ENCODE results near the gene ATP5ME.
A peak's percentile ranks its signal among the peaks of the same experiment; 100 is the strongest.

The ATP5ME gene

DNA sequence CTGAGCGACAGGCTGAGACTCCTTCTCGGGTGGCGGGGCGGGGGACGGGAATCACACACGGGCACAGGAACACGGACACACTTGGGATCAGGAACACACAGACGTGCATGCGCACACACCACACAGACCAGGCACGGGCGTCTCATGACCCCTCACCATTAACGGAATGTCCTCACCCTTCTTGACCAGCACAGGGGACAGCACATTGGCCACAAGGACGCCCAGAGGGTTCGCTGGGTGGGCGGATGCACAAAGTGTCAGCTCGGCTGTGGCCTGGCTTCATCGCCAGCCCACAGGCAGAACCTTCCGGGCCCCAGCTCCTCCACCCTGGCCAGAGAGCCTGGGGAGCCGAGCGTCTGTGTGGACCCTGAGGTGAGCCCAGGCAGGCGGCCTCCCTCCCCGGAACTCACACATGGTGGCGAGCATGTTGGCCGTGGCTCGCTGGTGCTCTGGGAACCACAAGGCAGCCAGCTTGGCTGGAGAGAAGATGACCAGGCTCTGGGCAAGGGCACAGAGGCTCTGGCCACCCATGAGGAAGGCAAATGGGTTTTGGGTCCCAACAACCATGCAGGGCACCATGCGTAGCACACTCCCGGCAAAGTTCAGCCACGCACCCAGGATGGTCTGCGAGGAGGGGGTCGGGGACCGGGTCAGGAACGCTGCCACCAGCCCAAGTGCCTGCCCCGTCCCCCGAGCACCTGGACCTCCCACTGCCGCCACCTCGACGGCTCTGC lies 11.8 kb upstream of the ATP5ME start:
- Histone ChIP-seq H3K27ac (no peak overlapping the region), H3K4me3 (no peak overlapping the region)
- TF ChIP-seq CTCF (IDR thresholded peaks at IDR 0.05): no peak
- no peak for DNase-seq (ENCODE audit: low spot score)

- no peak overlapping the region for H3K27ac ChIP-seq
- no peak for TF ChIP-seq CTCF (IDR thresholded peaks at IDR 0.05)
- no peak for DNase-seq (ENCODE audit: low spot score)
- no peak overlapping the region for H3K4me3 ChIP-seq
Measured at GRCh38 chr4:684623-685327, 10.7 kb upstream of the ATP5ME start.

DNA sequence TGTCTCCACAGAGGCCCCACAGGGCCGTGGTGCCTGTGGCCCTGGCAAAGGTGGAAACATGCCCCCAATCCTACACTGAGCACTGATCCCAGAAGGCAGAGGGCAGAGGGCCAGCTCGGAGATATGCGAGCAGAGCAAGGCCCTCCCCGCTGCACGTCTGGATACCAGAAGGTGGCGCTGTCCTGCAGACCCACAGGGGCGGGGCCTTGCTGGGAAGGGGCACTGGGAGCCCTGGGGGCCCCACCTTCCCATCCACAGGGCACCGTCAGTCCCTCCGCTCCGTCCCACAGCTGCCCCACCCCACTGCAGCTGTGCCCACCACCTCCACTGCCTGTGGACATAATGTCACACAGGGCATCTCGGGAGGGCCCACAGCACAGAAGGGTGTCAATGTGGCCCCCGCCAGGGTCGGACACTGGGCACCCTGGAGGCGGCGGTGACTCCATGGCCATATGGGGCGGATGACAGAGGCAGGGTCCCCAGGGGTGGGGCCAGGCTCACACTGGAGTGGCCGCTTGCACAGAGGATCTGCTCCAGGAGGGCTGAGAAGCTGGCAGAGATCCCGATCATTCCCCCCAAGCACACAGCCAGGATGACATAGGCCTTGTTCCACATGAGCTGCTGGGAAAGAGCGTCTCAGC lies 10.0 kb upstream of the ATP5ME start:
- DNase-seq (ENCODE audit: low spot score): no peak
- TF ChIP-seq CTCF (IDR thresholded peaks at IDR 0.05): peak; percentile 23
- peak overlapping the region in 1 of 2 donors; percentile 32 for H3K27ac ChIP-seq

DNA sequence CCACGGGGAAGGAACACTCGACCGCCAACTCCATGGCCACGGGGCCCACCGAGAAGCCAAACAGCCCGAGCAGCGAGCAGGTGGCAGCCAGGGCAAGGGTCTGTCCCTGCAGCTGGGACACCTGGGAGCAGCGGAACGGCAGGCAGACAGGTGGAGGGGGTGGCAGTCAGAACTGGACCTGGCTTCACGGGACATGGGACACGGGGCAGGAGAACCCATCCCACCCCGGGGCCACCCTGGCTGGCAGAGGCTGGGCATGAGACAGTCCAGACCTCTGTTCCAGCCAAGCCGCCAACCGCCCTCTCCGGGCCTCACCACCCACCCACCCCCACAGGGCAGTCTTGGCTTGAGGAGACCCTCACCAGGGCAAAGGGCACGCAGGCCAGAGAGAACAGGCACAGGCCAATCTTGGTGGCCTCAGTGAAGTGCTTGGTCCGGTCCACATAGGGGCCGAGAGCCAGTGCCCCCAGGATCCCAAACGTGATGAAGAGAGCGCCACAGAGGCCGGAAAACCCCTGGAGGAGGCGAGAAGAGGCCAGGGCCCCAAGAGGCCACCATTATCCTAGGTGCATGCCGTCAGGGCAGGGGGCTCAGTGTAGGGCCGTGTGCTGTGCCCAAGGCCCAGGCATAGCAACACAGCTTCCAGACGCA lies 9.3 kb upstream of the ATP5ME start:
- Histone ChIP-seq H3K27ac (no peak overlapping the region), H3K4me3 (no peak overlapping the region)
- TF ChIP-seq CTCF (IDR thresholded peaks at IDR 0.05): no peak
- DNase-seq (ENCODE audit: low spot score): no peak

More for the DNA sequence above, 10.0 kb upstream of the ATP5ME start:
- H3K4me3 ChIP-seq: no peak overlapping the region

GRCh38 chr4:682490-683172 lies 8.6 kb upstream of the ATP5ME start:
- DNase-seq (ENCODE audit: low spot score): no peak
- Histone ChIP-seq H3K27ac (no peak overlapping the region), H3K4me3 (no peak overlapping the region)
- no peak for TF ChIP-seq CTCF (IDR thresholded peaks at IDR 0.05)

- Histone ChIP-seq H3K27ac (no peak overlapping the region), H3K4me3 (peak overlapping the region; percentile 73)
- DNase-seq (ENCODE audit: low spot score): no peak
- TF ChIP-seq CTCF (IDR thresholded peaks at IDR 0.05): no peak
Measured at GRCh38 chr4:681736-682451, 7.8 kb upstream of the ATP5ME start.

All from coronary artery (tissue), 2 donors.